Measurements from ENCODE around the gene SYT1. TPM values are rescaled to one million over a fixed set of nuclear protein-coding genes. Genes with fewer than 3 reads are reported as not detected.

Gene SYT1
- total RNA-seq, 4 donors from 2014 or later: 9.7 to 24.3 (median 18.3) TPM

GRCh38 chr12:79407671-79408622 is 543.4 kb downstream of the SYT1 start:
- peak; percentile 63 to 75 (median 69) for TF ChIP-seq CTCF (IDR thresholded peaks at IDR 0.05)
- no peak for TF ChIP-seq POLR2A (IDR thresholded peaks at IDR 0.05)
- intact Hi-C loops (cut with DNase I; ENCODE audit: low total_unique reads): no loop called here
- Histone ChIP-seq H3K4me1 (no peaks in the 10 kb centered on the region), H3K4me3 (no peak overlapping the region), H3K27ac (peak overlapping the region; percentile 77 to 89), H3K27me3 (no peaks in the 10 kb centered on the region), H3K36me3 (no peaks in the 10 kb centered on the region), H3K9me3 (no peaks in the 10 kb centered on the region)
- peak; percentile 56 to 61 for DNase-seq

- intact Hi-C loops (cut with DNase I; ENCODE audit: low total_unique reads): no loop called here
- no peaks in the 10 kb centered on the region for H3K36me3 ChIP-seq
- no peak for DNase-seq
- H3K27ac ChIP-seq: peak overlapping the region; percentile 77 to 89
- H3K4me1 ChIP-seq: peaks cover 0 to 4% of the 10 kb centered on the region in 2 donors
- H3K9me3 ChIP-seq: no peaks in the 10 kb centered on the region
- TF ChIP-seq CTCF (IDR thresholded peaks at IDR 0.05): no peak
- TF ChIP-seq POLR2A (IDR thresholded peaks at IDR 0.05): no peak
- H3K27me3 ChIP-seq: no peaks in the 10 kb centered on the region
- no peak overlapping the region for H3K4me3 ChIP-seq
Measured at GRCh38 chr12:79408689-79409088, 544.1 kb downstream of the SYT1 start.

- H3K4me3 ChIP-seq: no peak overlapping the region
- intact Hi-C loops (cut with DNase I; ENCODE audit: low total_unique reads): no loop called here
- no peaks in the 10 kb centered on the region for H3K27me3 ChIP-seq
- TF ChIP-seq POLR2A (IDR thresholded peaks at IDR 0.05): no peak
- TF ChIP-seq CTCF (IDR thresholded peaks at IDR 0.05): no peak
- peaks cover 0 to 4% of the 10 kb centered on the region in 2 donors for H3K4me1 ChIP-seq
- H3K9me3 ChIP-seq: no peaks in the 10 kb centered on the region
- H3K36me3 ChIP-seq: no peaks in the 10 kb centered on the region
- peak in 1 of 2 donors; percentile 55 for DNase-seq
- H3K27ac ChIP-seq: peak overlapping the region; percentile 77 to 89
Measured at GRCh38 chr12:79409562-79409961, 545.0 kb downstream of the SYT1 start.

GRCh38 chr12:79411791-79412190 is 547.2 kb downstream of the SYT1 start:
- peaks cover 0 to 4% of the 10 kb centered on the region in 2 donors for H3K4me1 ChIP-seq
- no peaks in the 10 kb centered on the region for H3K36me3 ChIP-seq
- no peaks in the 10 kb centered on the region for H3K9me3 ChIP-seq
- H3K27me3 ChIP-seq: no peaks in the 10 kb centered on the region
- intact Hi-C loops (cut with DNase I; ENCODE audit: low total_unique reads): no loop called here
- TF ChIP-seq POLR2A (IDR thresholded peaks at IDR 0.05) (no peak), CTCF (IDR thresholded peaks at IDR 0.05) (no peak)
- H3K4me3 ChIP-seq: no peak overlapping the region
- DNase-seq: no peak
- H3K27ac ChIP-seq: peak overlapping the region in 1 of 2 donors; percentile 89

- Histone ChIP-seq H3K27me3 (no peaks in the 10 kb centered on the region), H3K36me3 (no peaks in the 10 kb centered on the region), H3K4me3 (no peak overlapping the region), H3K27ac (peak overlapping the region in 1 of 2 donors; percentile 54), H3K9me3 (no peaks in the 10 kb centered on the region), H3K4me1 (peaks cover 0 to 4% of the 10 kb centered on the region in 2 donors)
- no peak for DNase-seq
- intact Hi-C loops (cut with DNase I; ENCODE audit: low total_unique reads): no loop called here
- no peak for TF ChIP-seq CTCF (IDR thresholded peaks at IDR 0.05)
- no peak for TF ChIP-seq POLR2A (IDR thresholded peaks at IDR 0.05)
Measured at GRCh38 chr12:79413796-79414195, 549.2 kb downstream of the SYT1 start.

Measured in uterus (tissue), 4 donors.